ENCODE measurements around the gene CHL1. TPM values are rescaled to one million over a fixed set of nuclear protein-coding genes. Genes with fewer than 3 reads are reported as not detected.

Gene CHL1
- polyA plus RNA-seq, 2 of the 4 experiments (the other 2 are of a cell fraction) = 0.05 TPM; not detected in 1

GRCh38 chr3:217948-218347 is 21.4 kb downstream of the CHL1 start:
- WGBS (ENCODE audit: missing lambda C conversion rate) = 47% methylated on average over 2 of the region's 2 CpGs
- Histone ChIP-seq H3K4me3 (no peak overlapping the region), H3K4me2 (no peak overlapping the region), H3K27ac (no peak overlapping the region), H3K9me3 (no peaks in the 10 kb centered on the region), H3K4me1 (no peaks in the 10 kb centered on the region)
- ATAC-seq (no peak), FAIRE-seq (no peak), DNase-seq (ENCODE audit: low read depth in 1 of 2, low spot score in 1 of 2) (no peak)
- CTCF ChIA-PET = interaction anchor here (1.6 kb wide), 1 partner anchor 13 kb away, joined by 3 read pairs; no protein-coding TSS in a partner anchor
- TF ChIP-seq HOXB5 (CRISPR knock-in tag; IDR thresholded peaks at IDR 0.05) (no peak), HEYL (CRISPR knock-in tag; IDR thresholded peaks at IDR 0.05) (no peak), CHD2 (IDR thresholded peaks at IDR 0.05; ENCODE audit: low read length, partially characterized antibody) (no peak), HOXB13 (CRISPR knock-in tag; IDR thresholded peaks at IDR 0.05; ENCODE audit: low read depth) (no peak), ZFP36 (IDR thresholded peaks at IDR 0.05; ENCODE audit: borderline replicate concordance, partially characterized antibody) (no peak), CBX8 (IDR thresholded peaks at IDR 0.05) (no peak), CEBPB (IDR thresholded peaks at IDR 0.05) (no peak), HDAC2 (IDR thresholded peaks at IDR 0.05) (no peak), SMC3 (IDR thresholded peaks at IDR 0.05) (no peak), BCL3 (IDR thresholded peaks at IDR 0.05) (no peak), NPAS2 (CRISPR knock-in tag; IDR thresholded peaks at IDR 0.05; ENCODE audit: borderline replicate concordance) (no peak), JUN (IDR thresholded peaks at IDR 0.05) (no peak), ZC3H11A (IDR thresholded peaks at IDR 0.05) (no peak), PBX3 (IDR thresholded peaks at IDR 0.05) (no peak), EP300 (IDR thresholded peaks at IDR 0.05) (no peak)
- POLR2A ChIA-PET = no interaction called here

GRCh38 chr3:228442-229182 is 32.0 kb downstream of the CHL1 start:
- ChIA-PET POLR2A (no interaction called here), CTCF (interaction anchor here (1.3 kb wide), 1 partner anchor 10 kb away, joined by 3 read pairs; no protein-coding TSS in a partner anchor)
- no peak overlapping the region for H3K4me3 ChIP-seq
- no peaks in the 10 kb centered on the region for H3K4me1 ChIP-seq
- FAIRE-seq (no peak), ATAC-seq (no peak), DNase-seq (ENCODE audit: low read depth in 1 of 2, low spot score in 1 of 2) (no peak)
- 24% methylated on average over 3 of the region's 3 CpGs for WGBS (ENCODE audit: missing lambda C conversion rate)
- TF ChIP-seq EHF (CRISPR knock-in tag; IDR thresholded peaks at IDR 0.05) = no peak
- TF ChIP-seq ZNF302 (CRISPR knock-in tag; IDR thresholded peaks at IDR 0.05) = no peak
- TF ChIP-seq ATOH8 (CRISPR knock-in tag; IDR thresholded peaks at IDR 0.05; ENCODE audit: low read depth) = no peak
- TF ChIP-seq CBX8 (IDR thresholded peaks at IDR 0.05) = no peak
- no peak for TF ChIP-seq PBX3 (IDR thresholded peaks at IDR 0.05)
- TF ChIP-seq EHMT2 (IDR thresholded peaks at IDR 0.05; ENCODE audit: low read depth) = no peak
- TF ChIP-seq HOXA7 (CRISPR knock-in tag; IDR thresholded peaks at IDR 0.05) = no peak
- TF ChIP-seq HOXB5 (CRISPR knock-in tag; IDR thresholded peaks at IDR 0.05) = no peak
- no peak for TF ChIP-seq TFCP2L1 (CRISPR knock-in tag; IDR thresholded peaks at IDR 0.05)
- TF ChIP-seq ELK1 (IDR thresholded peaks at IDR 0.05; ENCODE audit: low read depth, low read length) = no peak
- no peak for TF ChIP-seq ZC3H11A (IDR thresholded peaks at IDR 0.05)
- no peak for TF ChIP-seq SMC3 (IDR thresholded peaks at IDR 0.05)
- no peak for TF ChIP-seq MYC (IDR thresholded peaks at IDR 0.05; ENCODE audit: borderline replicate concordance, low read length)
- TF ChIP-seq HOXB13 (CRISPR knock-in tag; IDR thresholded peaks at IDR 0.05; ENCODE audit: low read depth) = no peak
- no peak for TF ChIP-seq FOSL2 (IDR thresholded peaks at IDR 0.05)
- no peak for TF ChIP-seq FOSL2 (CRISPR knock-in tag; IDR thresholded peaks at IDR 0.05)
- H3K4me2 ChIP-seq = no peak overlapping the region
- no peak overlapping the region for H3K27ac ChIP-seq
- H3K9me3 ChIP-seq = peaks cover 3% of the 10 kb centered on the region; the same call in 1 of the 3 replicates

Measured in A549 (cell line).